HEK293 (cell line): ENCODE data around the gene SH3RF3.

Experiments used
- CTCF ChIP-seq: fragments of 450-650 bp; formaldehyde crosslinking; IDR thresholded peaks from 2 replicates; pipeline ENCODE4 v1.5.1; 2016; ENCODE audit warnings: missing biosample characterization, missing genetic modification characterization
- KLF1 ChIP-seq: fragments of 450-650 bp; formaldehyde crosslinking; IDR thresholded peaks from 2 replicates; pipeline ENCODE4 v1.5.1; 2016; ENCODE audit warnings: missing biosample characterization, missing genetic modification characterization
- KLF8 ChIP-seq: fragments of 450-650 bp; formaldehyde crosslinking; IDR thresholded peaks from 2 replicates; pipeline ENCODE4 v1.5.1; 2016; ENCODE audit warnings: missing biosample characterization, missing genetic modification characterization
- SALL2 ChIP-seq: fragments of 450-650 bp; formaldehyde crosslinking; IDR thresholded peaks from 2 replicates; pipeline ENCODE4 v1.5.0; 2017; ENCODE audit warnings: missing biosample characterization, mild to moderate bottlenecking, missing genetic modification characterization, borderline replicate concordance
- ZNF10 ChIP-seq: fragments of 450-650 bp; formaldehyde crosslinking; IDR thresholded peaks from 2 replicates; pipeline ENCODE4 v1.5.1; 2017; ENCODE audit warnings: missing biosample characterization, missing genetic modification characterization
- ZNF138 ChIP-seq: fragments of 450-650 bp; formaldehyde crosslinking; IDR thresholded peaks from 2 replicates; pipeline ENCODE4 v1.5.1; 2016; ENCODE audit warnings: missing biosample characterization, missing genetic modification characterization, borderline replicate concordance
- ZNF248 ChIP-seq: fragments of 450-650 bp; formaldehyde crosslinking; IDR thresholded peaks from 2 replicates; pipeline ENCODE4 v1.5.1; 2017; ENCODE audit warnings: missing biosample characterization, missing genetic modification characterization
- ZNF274 ChIP-seq, 2 experiments: fragments of 200-500 bp in 1 of 2; fragments of 450-650 bp in 1 of 2; sonication (Bioruptor generic) in 1 of 2; formaldehyde crosslinking in 1 of 2; IDR thresholded peaks; 2 replicates each; pipeline versions ENCODE4 v1.5.1 to v1.6.1; 2014 to 2016; ENCODE audit warnings: borderline replicate concordance in 1 of 2, inconsistent platforms in 1 of 2, low read length in 1 of 2, missing biosample characterization in 1 of 2, missing genetic modification characterization in 1 of 2
- ZNF362 ChIP-seq: fragments of 450-650 bp; formaldehyde crosslinking; IDR thresholded peaks from 2 replicates; pipeline ENCODE4 v1.5.1; 2016; ENCODE audit warnings: missing biosample characterization, missing genetic modification characterization
- ZNF585B ChIP-seq: fragments of 450-650 bp; formaldehyde crosslinking; IDR thresholded peaks from 2 replicates; pipeline ENCODE4 v1.5.1; 2016; ENCODE audit warnings: missing biosample characterization, missing genetic modification characterization
- ZNF670 ChIP-seq: fragments of 450-650 bp; formaldehyde crosslinking; IDR thresholded peaks from 2 replicates; pipeline ENCODE4 v1.5.1; 2016; ENCODE audit warnings: missing biosample characterization, missing genetic modification characterization, low read depth
- ZNF830 ChIP-seq: fragments of 450-650 bp; IDR thresholded peaks from 2 replicates; pipeline ENCODE4 v1.5.0; 2018; ENCODE audit warnings: missing biosample characterization, missing genetic modification characterization, low read depth, mild to moderate bottlenecking, moderate library complexity

GRCh38 chr2:109164311-109164710, 35.3 kb downstream of the SH3RF3 start:
- TF ChIP-seq CTCF = no peak
- TF ChIP-seq ZNF585B (tag by site-specific recombination) = no peak
- no peak for TF ChIP-seq ZNF670
- no peak for TF ChIP-seq ZNF274 (IDR thresholded peaks at IDR 0.05; ENCODE audit: low read length)
- no peak for TF ChIP-seq ZNF274 (tag by site-specific recombination; IDR thresholded peaks at IDR 0.05; ENCODE audit: borderline replicate concordance)
- no peak for TF ChIP-seq ZNF10 (tag by site-specific recombination)
- TF ChIP-seq ZNF138 (tag by site-specific recombination) = no peak
- no peak for TF ChIP-seq ZNF248 (tag by site-specific recombination)
- no peak for TF ChIP-seq ZNF362 (tag by site-specific recombination)
- no peak for TF ChIP-seq SALL2 (tag by site-specific recombination)
- no peak for TF ChIP-seq KLF1 (tag by site-specific recombination)
- no peak for TF ChIP-seq KLF8
- no peak for TF ChIP-seq ZNF830 (tag by site-specific recombination)
